DMS153 treated with DMSO at 0.1 percent for 48 hours (cell line): ENCODE measurements around the gene CRYBG1.

Source experiments
- DNase-seq: peaks from one replicate; lab custom pipeline; 2025; ENCODE audit not compliant: unreplicated experiment; lab: John Stamatoyannopoulos, UW

Gene CRYBG1

GRCh38 chr6:106458021-106458986 is 97.8 kb downstream of the CRYBG1 start:
- DNase-seq: no peak

- DNase-seq: no peak
These were observed 100.0 kb downstream of the CRYBG1 start for GRCh38 chr6:106460481-106460880.

- DNase-seq: no peak
These were observed 100.6 kb downstream of the CRYBG1 start for GRCh38 chr6:106461084-106461483.

GRCh38 chr6:106462923-106463557 is 102.5 kb downstream of the CRYBG1 start:
- DNase-seq: no peak

GRCh38 chr6:106466211-106466610 is 105.7 kb downstream of the CRYBG1 start:
- DNase-seq: no peak

GRCh38 chr6:106468935-106469334 is 108.4 kb downstream of the CRYBG1 start:
- no peak for DNase-seq

- no peak for DNase-seq
These were observed 109.4 kb downstream of the CRYBG1 start for GRCh38 chr6:106469882-106470281.

GRCh38 chr6:106470316-106470715 is 109.8 kb downstream of the CRYBG1 start:
- no peak for DNase-seq

GRCh38 chr6:106470811-106471210 is 110.3 kb downstream of the CRYBG1 start:
- no peak for DNase-seq

GRCh38 chr6:106473812-106474211 is 113.3 kb downstream of the CRYBG1 start:
- no peak for DNase-seq

GRCh38 chr6:106474466-106474865 is 113.9 kb downstream of the CRYBG1 start:
- no peak for DNase-seq

- no peak for DNase-seq
These were observed 114.8 kb downstream of the CRYBG1 start for GRCh38 chr6:106475284-106475683.

- no peak for DNase-seq
These were observed 116.0 kb downstream of the CRYBG1 start for GRCh38 chr6:106476331-106477105.

- no peak for DNase-seq
These were observed 116.6 kb downstream of the CRYBG1 start for GRCh38 chr6:106477146-106477545.

- DNase-seq: peak; percentile 10
These were observed 117.3 kb downstream of the CRYBG1 start for GRCh38 chr6:106477790-106478189.

GRCh38 chr6:106486236-106486635 is 125.7 kb downstream of the CRYBG1 start:
- no peak for DNase-seq

GRCh38 chr6:106488494-106489370 is 128.2 kb downstream of the CRYBG1 start:
- DNase-seq: no peak

- DNase-seq: no peak
These were observed 129.5 kb downstream of the CRYBG1 start for GRCh38 chr6:106490030-106490429.

GRCh38 chr6:106490436-106490835 is 129.9 kb downstream of the CRYBG1 start:
- no peak for DNase-seq

- no peak for DNase-seq
These were observed 130.5 kb downstream of the CRYBG1 start for GRCh38 chr6:106490974-106491373.
